Fibroblast of skin of right quadriceps (primary cell): ENCODE results near the gene SP4.
A peak's percentile ranks its signal among the peaks of the same experiment; 100 is the strongest.

Experiments used
- DNase-seq: peaks from one replicate; pipeline ENCODE4 v3.0.0-alpha.2; 2013

Gene SP4

DNA sequence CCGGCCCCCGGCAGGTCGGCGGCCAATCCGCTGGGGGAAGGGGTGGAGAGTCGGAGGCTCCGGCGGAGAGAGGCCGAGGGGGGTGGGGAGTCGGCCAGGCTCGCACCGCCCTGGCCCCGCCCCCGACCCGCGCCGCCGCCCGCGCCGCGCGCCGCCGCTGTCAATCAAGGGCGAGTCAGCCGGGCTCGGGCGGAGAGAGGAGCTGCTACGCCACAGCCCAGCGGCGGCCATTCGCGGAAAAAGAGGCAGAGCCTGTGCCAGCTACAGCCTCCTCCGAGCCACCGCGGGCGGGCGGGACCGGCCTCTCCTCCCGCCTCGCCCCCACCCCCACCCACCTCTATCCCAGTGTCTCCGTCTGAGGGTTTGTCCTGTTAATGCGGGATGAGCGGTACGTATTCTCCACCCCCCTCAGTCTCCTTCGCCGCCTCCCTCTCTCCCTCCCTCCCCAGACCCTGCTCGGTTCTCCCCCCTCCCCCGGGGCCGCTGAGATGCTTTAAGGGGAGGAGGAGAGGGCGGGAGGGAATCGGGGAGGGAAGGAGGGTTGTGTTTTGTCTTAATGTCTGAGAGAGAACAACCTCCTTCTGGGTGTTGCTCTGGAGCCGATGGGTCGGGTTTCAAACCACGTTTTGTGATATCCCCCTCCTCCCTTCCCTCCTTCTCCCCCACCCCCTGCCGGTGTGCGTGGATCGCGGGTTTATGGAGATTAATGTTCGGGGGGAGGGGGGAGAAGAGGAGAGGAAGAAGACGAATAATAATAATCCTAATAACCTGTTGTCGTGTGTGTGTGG lies at the start of gene SP4:
Gene SP4 (plus strand): TSS at position 213 of the 788 bp plus-strand sequence. CDS start 169 bp downstream, at position 382.
- DNase-seq, result peak; percentile 96

DNA sequence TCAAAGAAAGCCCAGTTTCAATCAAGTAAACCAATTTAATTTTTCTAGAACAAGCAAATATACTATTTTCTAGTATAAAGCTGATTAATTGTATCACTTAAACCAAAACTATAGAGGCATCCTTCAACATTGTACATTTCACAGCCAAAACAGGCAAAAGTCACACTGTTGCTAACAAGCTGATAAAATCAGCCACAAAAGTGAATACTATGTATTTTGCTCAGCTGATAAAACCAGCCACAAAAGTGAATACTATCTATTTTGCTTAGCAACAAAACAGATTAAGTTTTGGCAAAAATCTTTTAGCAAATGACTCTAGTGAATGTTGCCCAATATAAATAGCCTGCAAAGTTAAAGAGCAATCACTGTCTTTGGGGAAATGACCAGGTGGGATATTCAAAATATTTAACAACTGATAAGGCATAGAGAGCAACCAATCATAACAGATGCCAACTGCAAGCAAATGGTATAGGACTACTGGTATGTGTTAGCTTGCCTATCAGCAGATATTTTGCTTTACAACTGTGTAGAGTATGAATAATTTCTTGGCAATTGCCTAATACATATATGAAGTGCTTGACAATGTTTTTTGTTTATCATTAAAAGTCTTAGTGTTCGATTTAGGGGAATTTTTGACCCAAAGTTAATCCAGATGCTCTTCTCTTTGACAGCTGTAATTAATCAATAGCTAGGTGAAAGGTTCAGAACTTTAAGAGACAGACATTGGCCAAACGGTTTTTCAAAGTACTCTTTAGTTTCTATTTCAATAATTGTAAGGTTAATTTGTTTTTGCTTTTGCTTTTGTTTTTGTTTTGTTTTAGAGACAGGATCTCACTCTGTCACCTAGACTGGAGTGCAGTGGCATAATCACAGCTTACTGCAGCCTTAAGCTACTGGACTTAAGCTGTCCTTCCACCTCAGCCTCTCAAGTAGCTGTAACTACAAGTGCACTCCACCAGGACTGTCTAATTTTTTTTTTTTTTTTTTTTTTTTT lies 44.4 kb upstream of the SP4 start:
- no peak for DNase-seq

DNA sequence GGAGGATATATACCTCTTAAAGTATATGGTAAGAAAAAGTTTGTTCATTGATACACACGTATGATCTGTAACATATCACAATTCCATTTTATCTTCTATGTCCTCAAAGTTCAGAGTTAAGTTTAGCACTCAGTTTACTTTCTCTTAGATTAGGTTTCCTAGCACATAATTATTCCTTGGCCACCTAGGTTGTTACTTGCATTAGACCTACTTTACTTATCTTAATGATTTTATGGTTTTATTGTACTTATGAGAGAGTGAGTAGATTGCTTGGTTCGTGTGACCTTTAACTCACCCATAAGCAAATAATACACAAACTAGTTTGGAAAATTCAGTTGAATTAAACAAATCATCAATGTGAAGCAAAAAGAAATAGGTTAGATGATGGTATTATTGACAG lies 33.9 kb upstream of the SP4 start:
- DNase-seq, result no peak

- no peak for DNase-seq
Observed at GRCh38 chr7:21401944-21402343, 25.9 kb upstream of the SP4 start.

GRCh38 chr7:21407796-21408480 lies 19.9 kb upstream of the SP4 start:
- no peak for DNase-seq

GRCh38 chr7:21408481-21408820 lies 19.4 kb upstream of the SP4 start:
- no peak for DNase-seq

DNA sequence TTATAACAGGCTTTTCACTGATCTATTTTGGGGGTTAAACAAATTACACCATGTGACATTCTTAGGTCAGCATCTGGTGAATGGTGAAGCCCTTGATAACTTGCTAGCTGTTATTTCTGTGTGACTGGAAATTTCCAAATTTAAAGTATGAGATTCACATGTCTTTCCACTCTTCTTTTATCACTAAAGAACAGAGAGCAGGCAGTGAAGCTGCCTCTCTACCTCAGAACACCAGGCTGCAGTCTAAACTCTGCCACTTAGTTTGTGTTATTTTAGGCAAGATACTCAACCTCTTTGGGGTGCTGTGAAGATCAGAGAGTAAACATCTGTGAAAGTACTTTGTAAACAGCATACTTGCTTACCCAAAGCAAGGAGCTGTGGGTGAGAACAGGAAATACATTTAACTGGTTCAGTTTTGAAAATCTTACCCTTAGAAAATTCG lies 15.5 kb upstream of the SP4 start:
- no peak for DNase-seq

DNA sequence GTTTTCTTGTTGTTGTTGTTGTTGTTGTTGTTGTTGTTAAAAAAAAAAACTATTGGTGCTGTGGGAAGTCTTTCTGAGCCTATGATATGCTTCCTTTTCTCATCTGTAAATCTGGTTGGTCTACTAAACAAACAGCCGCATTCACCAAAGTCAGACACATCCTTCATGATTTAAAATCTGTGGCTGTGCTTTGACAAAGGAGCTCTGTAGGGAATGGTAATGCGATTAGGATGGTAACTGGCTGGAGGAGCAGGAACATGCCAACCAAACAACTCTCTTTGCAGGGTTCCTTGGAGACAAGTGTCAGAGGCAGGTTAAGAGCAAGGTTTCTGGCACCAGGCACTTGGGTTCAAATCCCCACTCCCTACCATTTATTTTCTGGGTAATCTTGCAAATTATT lies 14.9 kb upstream of the SP4 start:
- DNase-seq, result no peak

DNA sequence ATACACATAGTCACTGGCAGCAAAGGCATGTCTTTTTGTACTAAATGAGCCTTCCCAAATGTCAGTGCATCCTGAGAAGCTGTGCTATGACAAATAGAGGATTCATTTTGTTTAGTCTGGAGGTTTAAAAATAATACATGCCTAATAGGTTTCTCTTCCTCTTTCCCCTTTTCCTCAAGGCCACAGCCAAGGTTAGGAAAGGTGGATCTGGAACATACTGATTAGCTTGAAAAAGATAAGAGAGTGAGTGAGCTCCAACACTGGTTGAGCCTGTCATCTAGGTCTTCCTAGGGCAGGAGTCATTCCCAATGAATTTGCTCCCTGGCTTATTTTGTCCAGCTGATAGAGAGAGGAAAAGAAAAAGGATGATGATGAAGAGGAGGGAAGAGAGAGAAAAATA lies 14.4 kb upstream of the SP4 start:
- no peak for DNase-seq

DNA sequence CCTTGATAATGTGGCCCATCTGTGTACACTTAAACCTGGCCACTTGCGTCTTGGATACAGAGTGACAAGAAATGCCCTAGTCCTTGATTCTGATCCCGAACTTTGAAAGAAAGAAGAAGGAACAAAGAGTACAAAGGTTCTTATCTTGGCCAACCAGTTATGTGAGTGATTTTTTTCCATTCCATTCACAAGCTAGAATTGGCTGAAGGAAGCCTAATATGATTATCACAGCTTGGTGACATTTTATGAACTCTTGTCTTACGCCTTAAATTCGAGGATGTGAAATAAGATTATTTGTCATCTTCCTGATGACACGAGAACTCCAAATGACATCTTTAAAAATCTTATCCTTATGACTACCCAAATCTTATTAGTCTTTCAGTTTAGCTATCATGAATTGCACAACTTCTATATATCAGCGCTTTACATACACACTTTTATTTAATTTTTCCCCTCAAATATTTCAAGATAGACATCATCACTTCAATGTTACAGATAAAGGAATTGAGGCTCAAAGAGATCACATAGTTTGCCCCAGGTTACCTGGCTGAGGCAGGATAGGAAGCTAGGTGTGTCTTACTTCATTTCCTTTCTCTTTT lies 13.0 kb upstream of the SP4 start:
- DNase-seq, result no peak

- DNase-seq, result no peak
Observed at GRCh38 chr7:21417647-21418046, 10.2 kb upstream of the SP4 start.

DNA sequence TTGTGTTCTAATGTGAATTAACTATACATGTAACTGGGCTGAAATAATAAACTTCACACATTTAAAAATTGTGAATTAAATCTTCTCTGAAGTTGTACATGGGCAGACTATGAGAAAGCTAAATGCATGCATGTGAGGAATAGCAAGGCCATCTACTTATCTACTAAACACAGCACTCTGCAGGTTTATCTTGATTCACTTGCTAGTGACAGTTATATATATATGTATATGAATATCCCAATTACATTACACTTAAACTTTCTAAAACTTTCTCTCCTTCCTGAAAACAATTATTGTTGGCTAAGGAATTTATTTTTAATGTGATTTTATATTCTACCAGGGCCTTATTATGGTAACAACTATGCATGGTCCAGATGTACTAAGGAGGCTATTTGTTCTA lies 5.1 kb upstream of the SP4 start:
- no peak for DNase-seq

DNA sequence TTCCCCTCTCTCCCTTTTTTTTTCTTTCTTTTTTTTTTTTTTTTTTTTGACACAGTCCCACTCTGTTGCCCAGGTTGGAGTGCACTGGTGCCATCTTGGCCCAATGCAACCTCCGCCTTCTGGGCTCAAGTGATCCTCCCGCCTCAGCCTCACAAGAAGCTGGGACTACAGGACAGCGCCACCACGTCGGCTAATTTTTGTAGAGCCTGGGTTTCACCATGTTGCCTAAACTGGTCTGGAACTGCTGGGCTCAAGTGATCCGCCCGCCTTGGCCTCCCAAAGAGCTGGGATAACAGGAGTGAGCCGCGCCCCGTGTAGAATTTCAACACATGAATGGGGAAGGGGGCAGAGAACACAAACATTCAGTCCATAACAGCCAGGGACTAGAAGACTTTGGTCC lies 2.6 kb upstream of the SP4 start:
- no peak for DNase-seq

GRCh38 chr7:21426286-21427181 lies 1.3 kb upstream of the SP4 start:
- peak; percentile 15 for DNase-seq

DNA sequence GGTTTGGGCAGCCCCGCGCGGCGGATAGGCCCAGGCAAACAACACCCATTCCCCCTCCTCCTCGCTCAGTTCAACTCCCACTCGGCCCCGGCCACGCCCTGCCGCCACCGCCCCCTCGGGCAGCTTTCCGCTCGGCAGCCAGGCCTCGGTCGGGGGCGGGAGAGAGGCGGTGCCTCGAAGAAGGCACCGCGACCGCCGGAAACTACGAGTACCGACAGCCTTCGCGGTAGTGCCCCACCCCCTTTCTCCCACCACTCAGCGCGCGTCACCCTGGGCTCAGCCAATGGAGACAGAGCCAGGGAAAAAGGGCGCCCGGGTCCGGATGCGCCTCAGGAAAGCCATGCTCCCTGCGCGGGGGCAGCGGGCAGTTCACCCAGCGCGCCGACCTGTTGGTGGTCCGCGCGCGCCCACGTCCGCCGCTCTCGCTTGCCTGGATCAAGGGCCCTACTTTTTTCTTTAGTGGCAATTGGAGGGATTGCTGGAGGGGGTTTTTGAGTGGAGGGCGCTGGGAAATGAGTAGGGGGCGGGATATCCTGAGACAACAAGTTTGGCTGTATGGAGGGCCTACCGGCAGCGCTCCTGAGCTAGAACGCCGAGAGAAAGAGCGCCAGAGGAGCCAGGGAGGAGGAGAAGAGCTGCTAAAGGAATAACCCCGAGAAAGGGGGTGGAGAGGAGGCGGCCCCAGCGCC lies 557 bp upstream of the SP4 start:
- peak; percentile 99 for DNase-seq

- no peak for DNase-seq
Observed at GRCh38 chr7:21428659-21428941, 717 bp downstream of the SP4 start.

DNA sequence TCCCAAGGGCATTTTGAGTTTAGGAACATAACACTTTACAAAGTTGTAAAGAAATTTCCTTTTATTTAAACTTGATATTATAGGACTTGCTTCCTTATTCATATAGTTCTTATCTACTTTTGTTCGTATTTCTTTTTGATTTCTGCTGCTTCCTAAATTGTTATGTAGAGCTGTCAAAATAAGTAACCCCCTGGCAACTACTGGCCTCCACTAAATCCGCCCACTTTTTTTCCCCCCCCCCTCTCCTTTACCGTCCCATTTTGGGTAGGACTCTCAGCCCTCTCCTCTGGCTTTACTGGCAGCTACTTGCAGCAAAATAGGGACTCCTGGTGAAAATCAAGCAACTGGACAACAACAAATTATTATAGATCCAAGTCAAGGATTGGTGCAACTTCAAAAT lies 1.1 kb downstream of the SP4 start:
- no peak for DNase-seq

DNA sequence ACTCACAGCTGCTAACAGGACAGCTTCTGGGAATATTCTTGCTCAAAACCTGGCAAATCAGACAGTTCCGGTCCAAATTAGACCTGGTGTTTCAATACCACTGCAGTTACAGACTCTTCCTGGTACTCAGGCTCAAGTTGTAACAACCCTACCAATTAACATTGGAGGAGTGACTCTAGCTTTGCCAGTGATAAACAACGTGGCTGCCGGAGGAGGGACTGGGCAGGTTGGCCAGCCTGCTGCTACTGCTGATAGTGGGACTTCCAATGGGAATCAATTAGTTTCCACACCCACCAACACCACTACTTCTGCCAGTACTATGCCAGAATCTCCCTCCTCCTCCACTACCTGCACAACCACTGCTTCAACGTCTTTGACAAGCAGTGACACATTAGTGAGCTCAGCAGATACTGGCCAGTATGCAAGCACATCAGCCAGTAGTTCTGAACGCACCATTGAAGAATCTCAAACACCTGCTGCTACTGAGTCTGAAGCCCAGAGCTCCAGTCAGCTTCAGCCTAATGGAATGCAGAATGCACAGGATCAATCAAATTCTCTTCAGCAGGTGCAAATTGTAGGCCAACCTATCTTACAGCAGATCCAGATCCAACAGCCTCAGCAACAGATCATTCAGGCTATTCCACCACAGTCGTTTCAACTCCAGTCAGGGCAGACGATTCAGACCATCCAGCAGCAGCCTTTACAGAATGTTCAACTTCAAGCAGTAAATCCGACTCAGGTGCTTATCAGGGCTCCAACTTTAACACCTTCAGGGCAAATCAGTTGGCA lies 2.1 kb downstream of the SP4 start:
- no peak for DNase-seq

- DNase-seq, result no peak
Observed at GRCh38 chr7:21430575-21430954, 2.7 kb downstream of the SP4 start.

- no peak for DNase-seq
Observed at GRCh38 chr7:21443149-21443841, 15.4 kb downstream of the SP4 start.
